Activated CD4-positive, alpha-beta T cell treated with anti-CD3 and anti-CD28 coated beads for 1 hour (primary cell): ENCODE data around the gene PTPRN2.
A peak's percentile ranks its signal among the peaks of the same experiment; 100 is the strongest.

Source experiments
- DNase-seq: peaks from one replicate; pipeline ENCODE4 v3.0.0-alpha.2; 2020

Gene PTPRN2

GRCh38 chr7:157522189-157522588, 1065.4 kb downstream of the PTPRN2 start:
- no peak for DNase-seq

GRCh38 chr7:157521752-157522151, 1065.9 kb downstream of the PTPRN2 start:
- no peak for DNase-seq

GRCh38 chr7:157521061-157521731, 1066.4 kb downstream of the PTPRN2 start:
- DNase-seq: no peak

- no peak for DNase-seq
These were observed 1067.4 kb downstream of the PTPRN2 start for GRCh38 chr7:157520249-157520648.

- DNase-seq: no peak
These were observed 1067.8 kb downstream of the PTPRN2 start for GRCh38 chr7:157519798-157520244.

GRCh38 chr7:157519246-157519645, 1068.4 kb downstream of the PTPRN2 start:
- DNase-seq: no peak

- no peak for DNase-seq
These were observed 1069.0 kb downstream of the PTPRN2 start for GRCh38 chr7:157518514-157519175.

GRCh38 chr7:157517782-157518513, 1069.7 kb downstream of the PTPRN2 start:
- no peak for DNase-seq

- DNase-seq: no peak
These were observed 1070.5 kb downstream of the PTPRN2 start for GRCh38 chr7:157516911-157517781.

- no peak for DNase-seq
These were observed 1071.3 kb downstream of the PTPRN2 start for GRCh38 chr7:157516311-157516710.

- no peak for DNase-seq
These were observed 1072.1 kb downstream of the PTPRN2 start for GRCh38 chr7:157515342-157516041.

GRCh38 chr7:157514746-157515145, 1072.9 kb downstream of the PTPRN2 start:
- DNase-seq: no peak

GRCh38 chr7:157514306-157514705, 1073.3 kb downstream of the PTPRN2 start:
- no peak for DNase-seq

GRCh38 chr7:157513682-157514081, 1073.9 kb downstream of the PTPRN2 start:
- DNase-seq: no peak

- DNase-seq: no peak
These were observed 1074.4 kb downstream of the PTPRN2 start for GRCh38 chr7:157513162-157513621.

GRCh38 chr7:157509226-157509625, 1078.4 kb downstream of the PTPRN2 start:
- no peak for DNase-seq

GRCh38 chr7:157508477-157508881, 1079.1 kb downstream of the PTPRN2 start:
- no peak for DNase-seq

GRCh38 chr7:157507987-157508386, 1079.6 kb downstream of the PTPRN2 start:
- DNase-seq: no peak

GRCh38 chr7:157506268-157506667, 1081.4 kb downstream of the PTPRN2 start:
- no peak for DNase-seq

GRCh38 chr7:157505646-157506045, 1082.0 kb downstream of the PTPRN2 start:
- no peak for DNase-seq

- DNase-seq: no peak
These were observed 1084.4 kb downstream of the PTPRN2 start for GRCh38 chr7:157503229-157503628.

GRCh38 chr7:157502701-157503111, 1084.9 kb downstream of the PTPRN2 start:
- peak; percentile 46 for DNase-seq
